Body of pancreas (tissue), 4 donors: ENCODE data around the gene PIK3CB. TPM values are rescaled to one million over a fixed set of nuclear protein-coding genes. Genes with fewer than 3 reads are reported as not detected.
"Not testable (repeated sequence)": the region's sequence is repeated elsewhere in the genome, so short reads cannot be mapped to it uniquely, and the experiment has no call there.

Source experiments
- ATAC-seq: fragments of 150-250 bp; one replicate; pipeline ENCODE4 v1.9.1; 2016
- DNase-seq, 4 donors: peaks; one replicate each; pipeline ENCODE4 v3.0.0-alpha.2; 2019
- H3K27ac ChIP-seq, 4 donors: fragments of 200-600 bp; sonication (generic); 1 replicate in 3 of 4; 2 replicates in 1 of 4; pipeline versions ENCODE4 v1.5.1 to v1.6.1; 2016 to 2019; ENCODE audit warnings: mild to moderate bottlenecking in 1 of 4, mixed read lengths in 1 of 4, moderate library complexity in 1 of 4
- H3K27me3 ChIP-seq, 2 donors: fragments of 200-600 bp; sonication (generic); one replicate each; pipeline ENCODE4 v1.6.0; 2016; ENCODE audit warnings: mild to moderate bottlenecking in 1 of 2
- H3K36me3 ChIP-seq, 2 donors: fragments of 200-600 bp; sonication (generic); replicated peaks in 1 of 2; 2 replicates each; pipeline ENCODE4 v1.5.1; 2016; ENCODE audit warnings: low read depth in 2 of 2; ENCODE audit not compliant: insufficient read depth in 1 of 2
- H3K4me1 ChIP-seq: fragments of 200-600 bp; sonication (generic); one replicate; pipeline ENCODE4 v1.6.0; 2016
- H3K4me3 ChIP-seq, 2 donors: fragments of 200-600 bp; sonication (generic); 1 replicate in 1 of 2; 2 replicates in 1 of 2; pipeline ENCODE4 v1.5.1; 2016 to 2019
- H3K9me3 ChIP-seq, 3 donors: fragments of 200-600 bp; sonication (generic); 1 replicate in 2 of 3; 2 replicates in 1 of 3; pipeline ENCODE4 v1.5.1; 2016
- POLR2A ChIP-seq, 3 donors: fragments of 450-650 bp; IDR thresholded peaks; one replicate each; pipeline ENCODE4 v1.6.1; 2016; ENCODE audit warnings: antibody characterized with exemption in 3 of 3, mild to moderate bottlenecking in 2 of 3
- WGBS, 2 donors: methylation state at CpG; one replicate each; pipeline ENCODE4 v1.1.5; 2017; 5-methylcytosine and 5-hydroxymethylcytosine counted together
- intact Hi-C: fragments of 100-400 bp; cut with DNase I; formaldehyde crosslinking; loops from one replicate; pipeline ENCODE4 v1.15.1; 2023
- total RNA-seq, 2 donors: library from RNA; depleted of rRNA; stranded (reverse); fragments of >200 nt; gene quantifications; one replicate each; pipeline ENCODE4 v1.1.0, GENCODE V29; 2016
- TF ChIP-seq, protein P1 (sequence below), 7 experiments: fragments of 450-650 bp in 4 of 7; fragments of 200-600 bp in 3 of 7; sonication (generic) in 3 of 7; IDR thresholded peaks; one replicate each; pipeline ENCODE4 v1.5.1; 2016 to 2019; ENCODE audit warnings: antibody characterized with exemption in 7 of 7

Gene PIK3CB
- total RNA-seq, 2 donors from 2014 or later: 40.2 to 50.1 TPM

DNA sequence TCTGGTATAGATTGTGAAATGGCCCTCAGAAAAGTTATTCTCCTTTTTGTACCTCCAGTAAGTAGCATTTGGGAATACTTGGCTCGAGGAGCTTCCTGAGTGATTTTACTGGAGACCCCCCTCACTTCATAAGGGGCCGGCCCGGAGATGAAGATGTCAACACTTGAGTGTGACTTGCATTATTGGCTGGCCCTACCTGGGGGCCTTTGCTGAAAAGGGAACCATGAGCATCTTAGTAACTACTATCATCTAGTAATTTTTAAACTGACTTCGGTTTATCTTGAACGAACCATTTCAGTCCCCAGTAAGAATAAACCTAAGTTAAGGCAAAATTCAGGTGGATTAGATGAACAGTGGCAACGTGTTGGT, 224.8 kb downstream of the PIK3CB start:
- Histone ChIP-seq H3K4me3 (peak overlapping the region in 1 of 2 donors; percentile 70), H3K9me3 (no peaks in the 10 kb centered on the region), H3K27ac (peak overlapping the region; percentile 96 to 99 (median 97)), H3K27me3 (no peaks in the 10 kb centered on the region), H3K36me3 (no peaks in the 10 kb centered on the region), H3K4me1 (peaks cover 39% of the 10 kb centered on the region)
- WGBS, 2 donors: 53 to 57% methylated on average over 6 of the region's 6 CpGs
- DNase-seq (no peak), ATAC-seq (no peak)
- TF ChIP-seq POLR2A (IDR thresholded peaks at IDR 0.05): no peak
- TF ChIP-seq, protein P1, sequence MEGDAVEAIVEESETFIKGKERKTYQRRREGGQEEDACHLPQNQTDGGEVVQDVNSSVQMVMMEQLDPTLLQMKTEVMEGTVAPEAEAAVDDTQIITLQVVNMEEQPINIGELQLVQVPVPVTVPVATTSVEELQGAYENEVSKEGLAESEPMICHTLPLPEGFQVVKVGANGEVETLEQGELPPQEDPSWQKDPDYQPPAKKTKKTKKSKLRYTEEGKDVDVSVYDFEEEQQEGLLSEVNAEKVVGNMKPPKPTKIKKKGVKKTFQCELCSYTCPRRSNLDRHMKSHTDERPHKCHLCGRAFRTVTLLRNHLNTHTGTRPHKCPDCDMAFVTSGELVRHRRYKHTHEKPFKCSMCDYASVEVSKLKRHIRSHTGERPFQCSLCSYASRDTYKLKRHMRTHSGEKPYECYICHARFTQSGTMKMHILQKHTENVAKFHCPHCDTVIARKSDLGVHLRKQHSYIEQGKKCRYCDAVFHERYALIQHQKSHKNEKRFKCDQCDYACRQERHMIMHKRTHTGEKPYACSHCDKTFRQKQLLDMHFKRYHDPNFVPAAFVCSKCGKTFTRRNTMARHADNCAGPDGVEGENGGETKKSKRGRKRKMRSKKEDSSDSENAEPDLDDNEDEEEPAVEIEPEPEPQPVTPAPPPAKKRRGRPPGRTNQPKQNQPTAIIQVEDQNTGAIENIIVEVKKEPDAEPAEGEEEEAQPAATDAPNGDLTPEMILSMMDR (IDR thresholded peaks at IDR 0.05): no peak
- intact Hi-C loops: loop anchor here (10.0 kb wide), 1 partner anchor 75 kb away; no protein-coding TSS in a partner anchor

DNA sequence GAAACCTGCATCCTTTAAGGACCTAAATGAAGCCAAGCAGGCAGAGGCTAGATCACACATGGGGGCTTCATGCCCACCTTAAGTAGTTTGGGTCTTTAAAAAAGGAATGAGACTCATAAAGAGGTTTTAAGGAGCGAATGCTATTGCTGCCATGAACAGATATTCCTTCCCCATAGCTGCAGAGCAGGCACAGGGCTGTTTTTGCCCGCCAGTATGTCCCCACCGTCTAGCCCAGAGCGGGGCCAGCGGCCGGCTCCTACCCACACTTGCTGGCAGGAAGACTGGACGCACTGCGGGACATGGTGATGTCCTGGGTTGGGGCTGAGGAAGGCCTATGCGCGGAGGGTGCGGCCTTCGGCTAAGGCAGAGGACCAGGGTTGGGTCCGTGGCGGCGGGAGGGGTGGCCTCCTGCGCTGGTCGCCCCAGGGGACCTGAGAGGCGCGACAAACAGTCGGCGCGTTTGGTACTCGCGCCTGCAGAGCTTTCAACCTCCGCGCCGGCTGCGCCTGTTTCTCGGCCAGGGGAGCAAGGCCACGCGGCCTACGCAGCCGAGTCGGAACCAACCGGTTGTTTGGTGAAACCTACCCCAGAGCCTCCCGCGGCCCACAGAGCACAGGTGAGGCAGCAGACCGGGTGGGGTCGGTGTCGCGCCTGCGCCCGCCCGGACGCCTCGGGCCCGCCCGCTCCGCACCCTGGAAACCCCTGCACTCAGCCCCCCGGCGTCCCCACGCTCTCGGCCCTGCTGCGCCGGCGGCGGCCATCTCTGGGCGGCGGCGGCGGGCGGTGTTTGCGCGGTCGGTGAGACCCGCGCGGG, 226.2 kb downstream of the PIK3CB start, which contains the start of gene FAIM:
Gene FAIM, plus strand, starts transcription at position 450 of the 814 bp plus-strand sequence. CDS start 10,956 bp downstream, outside the sequence.
- H3K27ac ChIP-seq: peak within 1 kb of the TSS; percentile 96 to 99 (median 97)
- H3K4me3 ChIP-seq: peak within 1 kb of the TSS; percentile 55 to 70
- DNase-seq (peak; percentile 78 to 82 (median 80)), ATAC-seq (peak; percentile 77)
- WGBS, 2 donors: 1 to 9% methylated on average over 6 to 66 of the region's 68 CpGs
- no peaks in the 10 kb centered on the region for H3K36me3 ChIP-seq
- H3K9me3 ChIP-seq: no peaks in the 10 kb centered on the region
- H3K4me1 ChIP-seq: peaks cover 39% of the 10 kb centered on the region
- H3K27me3 ChIP-seq: no peaks in the 10 kb centered on the region
- intact Hi-C loops: no loop called here
- TF ChIP-seq POLR2A (IDR thresholded peaks at IDR 0.05): peak; percentile 69 to 84 (median 80)
- TF ChIP-seq, protein P1 (IDR thresholded peaks at IDR 0.05): no peak

DNA sequence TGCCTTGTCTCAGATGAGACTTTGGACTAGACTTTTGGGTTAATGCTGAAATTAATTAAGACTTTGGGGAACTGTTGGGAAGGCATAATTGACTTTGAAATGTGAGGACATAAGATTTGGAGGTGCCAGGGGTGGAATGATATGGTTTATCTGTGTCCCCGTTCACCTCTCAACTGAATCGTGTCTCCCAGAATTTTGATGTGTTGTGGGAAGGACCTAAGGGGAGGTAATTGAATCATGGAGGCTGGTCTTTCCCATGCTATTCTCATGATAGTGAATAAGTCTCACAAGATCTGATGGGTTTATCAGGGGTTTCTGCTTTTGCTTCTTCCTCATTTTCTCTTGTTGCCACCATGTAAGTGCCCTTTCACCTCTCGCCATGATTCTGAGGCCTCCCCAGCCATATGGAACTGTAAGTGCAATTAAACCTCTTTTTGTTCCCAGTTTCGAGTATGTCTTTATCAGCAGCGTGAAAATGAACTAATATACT, 230.6 kb downstream of the PIK3CB start:
- H3K27me3 ChIP-seq, ATAC-seq, H3K36me3 ChIP-seq, H3K27ac ChIP-seq, intact Hi-C loops, DNase-seq, H3K4me3 ChIP-seq, H3K9me3 ChIP-seq: not testable (repeated sequence)
- 94 to 95% methylated on average over 5 of the region's 5 CpGs for WGBS, 2 donors
- H3K4me1 ChIP-seq: peaks cover 18% of the 10 kb centered on the region

Other genes with a start within 250 kb of the PIK3CB start
- gene CEP70, start 240.7 kb downstream of the PIK3CB start, total RNA-seq: 10 to 100 TPM; 36.9 to 37.4 TPM
- gene FAIM, start 226.2 kb downstream of the PIK3CB start, total RNA-seq: 10 to 100 TPM; 29.3 to 34.0 TPM
- under 1 TPM in 1 of 2 donors, not detected in 1; 0.26 TPM for gene FOXL2, start 112.2 kb upstream of the PIK3CB start, total RNA-seq
- under 1 TPM in 1 of 2 donors, not detected in 1; 0.26 TPM for gene FOXL2NB, start 112.3 kb upstream of the PIK3CB start, total RNA-seq
- gene PRR23A, start 171.3 kb upstream of the PIK3CB start, total RNA-seq: not detected
- not detected for gene PRR23B, start 186.0 kb upstream of the PIK3CB start, total RNA-seq
- gene PRR23C, start 210.0 kb upstream of the PIK3CB start, total RNA-seq: not detected